CD4-positive, alpha-beta T cell treated with Interleukin-12 subunit alpha and Interleukin-12 subunit beta, for 1 hour (primary cell): ENCODE measurements around the gene SUCO.
A peak's percentile ranks its signal among the peaks of the same experiment; 100 is the strongest.
"Not testable (repeated sequence)": the region's sequence is repeated elsewhere in the genome, so short reads cannot be mapped to it uniquely, and the experiment has no call there.

Source experiments
- DNase-seq: peaks from one replicate; pipeline ENCODE4 v3.0.0-alpha.2; 2020

SUCO gene

DNA sequence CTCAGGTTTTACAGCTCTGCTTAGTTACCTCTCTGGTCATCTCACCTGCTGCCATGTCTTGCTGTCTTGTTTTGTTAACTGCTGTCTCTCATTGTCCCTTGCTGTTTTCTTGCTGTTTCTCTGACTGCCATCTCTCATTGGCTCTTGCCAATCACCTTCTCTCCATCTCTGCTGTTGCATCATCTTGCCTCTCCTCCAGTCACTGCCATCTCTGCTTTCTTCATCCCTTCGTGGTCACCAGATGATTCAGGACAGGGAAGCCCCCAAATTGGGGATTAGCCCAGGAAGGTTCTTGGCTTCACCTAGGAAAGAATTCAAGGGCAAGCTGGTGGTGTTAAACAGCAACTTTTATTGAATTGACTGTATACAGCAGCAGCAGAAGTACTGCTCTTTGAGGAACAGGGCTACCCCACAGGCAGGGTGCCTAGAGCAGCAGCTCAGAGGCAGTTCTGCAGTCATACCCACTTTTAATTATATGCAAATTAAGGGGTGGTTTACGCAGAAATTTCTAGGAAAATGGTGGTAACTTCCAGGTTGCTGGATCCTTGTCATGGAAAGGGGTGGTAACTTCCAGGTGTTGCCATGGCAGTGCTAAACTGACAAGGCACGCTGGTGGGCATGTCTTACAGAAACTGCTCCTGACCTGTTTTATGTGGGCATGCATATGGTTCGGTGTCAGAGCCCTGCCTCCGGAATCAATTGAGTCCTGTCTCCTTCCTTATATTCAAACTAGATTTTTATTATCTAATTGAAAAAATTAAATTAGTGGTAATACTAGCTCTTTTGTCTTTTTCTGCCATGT, 33.4 kb downstream of the SUCO start:
- DNase-seq = no peak

DNA sequence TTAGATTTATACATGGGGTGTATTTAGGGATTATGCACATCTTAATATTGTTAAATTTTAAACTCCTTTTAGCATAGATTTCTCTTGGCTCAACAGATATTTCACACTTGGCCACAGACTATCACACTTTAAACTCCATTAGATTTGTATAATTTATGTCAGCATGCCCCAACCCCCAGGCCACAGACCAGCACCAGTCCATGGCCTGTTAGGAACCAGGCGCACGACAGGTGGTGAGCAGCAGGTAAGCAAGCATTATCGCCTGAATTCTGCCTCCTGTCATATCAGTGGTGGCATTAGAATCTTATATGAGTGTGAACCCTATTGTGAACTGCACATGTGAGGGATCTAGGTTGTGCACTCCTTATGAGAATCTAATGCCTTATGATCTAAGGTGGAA, 34.8 kb downstream of the SUCO start:
- DNase-seq = no peak

DNA sequence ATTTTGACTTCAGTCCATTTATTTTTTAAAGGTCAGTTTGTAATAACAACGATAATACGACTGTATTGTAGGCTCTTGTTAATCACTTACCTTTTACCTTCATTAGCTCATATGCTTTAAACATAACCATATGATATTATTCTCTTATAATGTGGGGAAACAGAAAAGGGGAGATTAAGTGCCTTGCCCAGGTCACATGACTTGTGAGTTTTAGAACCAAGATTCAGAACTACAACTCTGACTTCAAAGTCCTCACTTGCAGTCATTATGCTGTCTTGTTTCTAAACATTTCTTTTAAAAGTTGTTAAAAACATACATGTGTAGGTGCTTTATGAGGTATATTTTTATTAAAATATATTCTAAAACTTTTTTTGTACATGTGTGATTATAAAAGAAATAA, 41.1 kb downstream of the SUCO start:
- DNase-seq = no peak

DNA sequence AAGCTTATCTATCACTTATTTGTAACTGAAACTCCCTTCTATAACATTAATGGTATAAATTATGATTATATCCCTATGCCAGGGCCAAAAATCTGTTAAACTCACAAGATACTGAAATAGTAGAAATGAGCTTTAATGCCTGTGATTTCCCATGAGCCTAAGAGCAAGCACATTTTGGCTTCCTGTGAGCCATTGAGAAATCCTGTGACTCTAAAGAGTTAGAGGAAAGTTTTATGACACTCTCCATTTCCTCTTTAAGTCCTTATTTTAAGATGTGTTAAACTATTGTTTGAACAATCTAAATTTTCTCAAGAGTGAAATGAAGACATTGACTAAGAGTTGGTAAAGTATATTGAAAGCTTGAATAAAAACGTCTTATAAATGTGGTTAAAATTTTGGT, 45.6 kb downstream of the SUCO start:
- no peak for DNase-seq

DNA sequence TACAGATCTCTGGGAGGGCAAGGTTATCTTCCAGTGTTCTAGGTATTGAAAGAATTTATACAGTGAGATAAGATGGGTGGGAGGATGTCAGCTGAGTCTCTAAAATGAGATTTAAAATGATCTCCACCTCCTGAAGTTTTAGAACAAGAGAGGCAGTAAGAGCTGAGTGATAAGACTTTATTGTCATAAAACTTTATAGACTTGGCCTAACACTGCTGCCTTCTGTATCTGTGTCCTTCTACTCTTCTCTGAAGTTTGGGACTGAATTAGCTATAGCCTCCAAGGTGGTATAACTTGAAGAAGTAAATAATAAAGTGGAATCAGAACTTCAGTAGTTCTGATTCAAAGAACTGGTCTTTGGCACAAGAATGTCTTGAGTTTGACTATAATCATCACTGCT, 48.3 kb downstream of the SUCO start:
- no peak for DNase-seq

DNA sequence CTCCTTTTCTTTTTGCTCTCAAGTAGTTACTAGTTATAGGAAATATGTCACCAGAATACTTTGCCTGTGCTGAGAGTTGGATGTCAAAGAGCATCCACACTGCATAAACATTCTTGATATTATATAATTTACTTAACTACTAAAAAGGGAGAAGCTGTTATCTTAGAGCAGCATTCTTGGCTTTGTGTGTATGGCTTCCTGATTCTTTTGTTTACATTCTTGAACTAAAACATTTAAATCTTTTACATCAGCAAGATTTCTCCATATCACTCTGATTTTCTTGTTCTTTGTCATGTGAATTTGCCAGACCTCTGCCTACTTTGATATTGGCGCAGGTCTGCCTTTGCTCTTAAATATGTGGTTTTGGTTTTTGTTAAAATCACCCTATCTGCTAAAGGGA, 48.8 kb downstream of the SUCO start:
- DNase-seq = no peak

DNA sequence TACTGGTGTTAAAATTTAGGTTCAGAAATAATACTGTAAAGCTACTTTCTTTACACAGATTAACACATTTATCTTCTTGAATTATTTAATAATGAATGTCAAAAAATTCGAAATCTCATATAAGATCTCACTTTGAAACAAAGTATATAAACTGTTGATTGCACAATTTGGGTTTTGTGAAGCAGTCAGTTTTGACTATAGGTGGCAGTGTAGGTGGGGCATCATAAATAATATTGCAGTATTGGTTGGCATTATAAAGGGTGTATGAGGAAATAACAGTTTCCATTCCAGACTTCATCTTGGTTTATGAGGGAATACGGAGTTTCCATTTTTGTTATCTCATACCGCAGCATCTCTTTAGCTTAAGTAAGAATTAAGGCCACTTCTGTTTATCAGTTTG, 49.9 kb downstream of the SUCO start:
- no peak for DNase-seq

DNA sequence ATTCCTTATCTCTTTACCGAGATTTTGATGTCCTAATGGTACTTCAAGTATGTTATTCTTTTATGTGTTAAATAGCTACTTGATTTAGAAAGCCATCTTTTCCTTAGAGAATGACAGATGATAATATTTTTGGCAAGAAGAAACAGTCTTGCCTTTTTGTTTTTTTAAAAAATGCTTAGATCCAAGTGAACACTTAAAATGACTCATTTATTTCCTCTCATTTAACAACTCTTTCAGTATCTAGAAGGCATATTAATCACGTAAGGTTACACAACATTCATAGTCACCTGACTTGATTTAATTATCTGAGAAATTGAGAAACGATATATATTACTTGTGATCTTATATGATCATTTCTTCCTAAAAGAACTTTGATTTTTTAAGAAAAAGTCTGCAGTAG, 52.4 kb downstream of the SUCO start:
- no peak for DNase-seq

DNA sequence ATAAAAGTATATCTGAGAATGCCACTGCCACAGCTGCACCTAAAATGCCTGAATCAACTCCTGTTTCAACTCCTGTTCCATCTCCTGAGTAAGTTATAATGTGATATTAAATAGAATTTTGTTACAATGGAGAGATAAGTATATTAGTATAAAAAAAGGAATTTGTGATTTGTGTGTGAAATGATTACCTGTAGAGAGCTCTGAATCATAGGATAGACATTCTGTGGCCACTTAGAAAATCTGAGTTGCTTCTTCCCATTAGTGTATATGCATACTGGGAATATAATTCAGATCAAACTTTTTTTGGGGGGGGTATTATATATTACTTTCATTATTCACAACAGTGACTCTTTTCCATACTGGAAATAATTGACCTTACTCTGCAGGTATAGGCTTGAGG, 52.9 kb downstream of the SUCO start:
- no peak for DNase-seq

DNA sequence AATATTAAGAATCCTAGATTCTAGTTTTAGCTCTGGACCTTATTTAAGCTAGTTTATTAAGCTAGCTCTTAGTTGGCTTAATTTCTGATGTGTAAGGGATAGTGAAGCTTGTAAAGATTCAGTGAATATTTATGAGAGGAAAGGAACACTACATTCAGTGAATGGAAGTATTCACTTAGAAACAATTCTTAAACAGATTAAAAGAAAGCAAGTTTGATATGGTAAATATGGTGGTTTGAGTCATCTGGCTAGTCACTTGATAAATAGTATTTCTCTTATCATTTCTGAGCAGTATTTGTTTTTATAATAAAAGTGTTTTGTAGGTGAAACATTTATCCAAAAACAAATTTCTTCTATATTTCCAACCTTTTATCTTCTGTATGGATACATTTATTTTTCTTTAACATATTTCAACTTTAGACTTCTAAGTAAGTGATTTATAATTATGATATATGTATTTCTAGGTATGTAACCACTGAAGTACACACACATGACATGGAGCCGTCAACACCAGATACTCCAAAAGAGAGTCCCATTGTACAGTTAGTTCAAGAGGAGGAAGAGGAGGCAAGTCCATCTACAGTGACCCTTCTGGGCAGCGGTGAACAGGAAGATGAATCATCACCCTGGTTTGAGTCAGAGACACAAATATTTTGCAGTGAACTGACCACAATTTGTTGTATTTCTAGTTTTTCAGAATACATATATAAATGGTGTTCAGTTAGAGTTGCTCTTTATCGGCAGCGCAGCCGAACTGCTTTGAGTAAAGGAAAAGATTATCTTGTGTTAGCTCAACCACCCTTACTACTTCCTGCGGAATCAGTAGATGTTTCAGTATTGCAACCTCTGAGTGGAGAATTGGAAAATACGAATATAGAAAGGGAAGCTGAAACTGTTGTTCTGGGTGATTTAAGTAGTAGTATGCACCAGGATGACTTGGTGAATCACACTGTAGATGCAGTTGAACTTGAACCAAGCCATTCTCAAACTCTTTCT, 55.6 kb downstream of the SUCO start:
- DNase-seq = no peak

DNA sequence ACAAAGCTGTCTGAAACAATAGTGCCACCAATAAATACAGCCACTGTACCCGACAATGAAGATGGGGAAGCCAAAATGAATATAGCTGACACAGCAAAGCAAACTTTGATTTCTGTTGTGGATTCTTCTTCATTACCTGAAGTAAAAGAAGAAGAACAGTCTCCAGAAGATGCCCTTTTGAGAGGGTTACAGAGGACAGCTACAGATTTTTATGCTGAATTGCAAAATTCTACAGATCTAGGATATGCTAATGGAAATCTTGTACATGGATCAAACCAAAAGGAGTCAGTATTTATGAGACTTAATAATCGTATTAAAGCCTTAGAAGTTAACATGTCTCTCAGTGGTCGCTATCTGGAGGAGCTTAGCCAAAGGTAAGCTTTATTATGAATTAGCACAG, 56.6 kb downstream of the SUCO start:
- DNase-seq = no peak

DNA sequence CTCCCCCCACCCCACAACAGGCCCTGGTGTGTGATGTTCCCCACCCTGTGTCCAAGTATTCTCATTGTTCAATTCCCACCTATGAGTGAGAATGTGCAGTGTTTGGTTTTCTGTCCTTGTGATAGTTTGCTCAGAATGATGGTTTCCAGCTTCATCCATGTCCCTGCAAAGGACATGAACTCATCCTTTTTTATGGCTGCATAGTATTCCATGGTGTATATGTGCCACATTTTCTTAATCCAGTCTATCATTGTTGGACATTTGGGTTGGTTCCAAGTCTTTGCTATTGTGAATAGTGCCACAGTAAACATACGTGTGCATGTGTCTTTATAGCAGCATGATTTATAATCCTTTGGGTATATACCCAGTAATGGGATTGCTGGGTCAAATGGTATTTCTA, 58.5 kb downstream of the SUCO start:
- not testable (repeated sequence) for DNase-seq

DNA sequence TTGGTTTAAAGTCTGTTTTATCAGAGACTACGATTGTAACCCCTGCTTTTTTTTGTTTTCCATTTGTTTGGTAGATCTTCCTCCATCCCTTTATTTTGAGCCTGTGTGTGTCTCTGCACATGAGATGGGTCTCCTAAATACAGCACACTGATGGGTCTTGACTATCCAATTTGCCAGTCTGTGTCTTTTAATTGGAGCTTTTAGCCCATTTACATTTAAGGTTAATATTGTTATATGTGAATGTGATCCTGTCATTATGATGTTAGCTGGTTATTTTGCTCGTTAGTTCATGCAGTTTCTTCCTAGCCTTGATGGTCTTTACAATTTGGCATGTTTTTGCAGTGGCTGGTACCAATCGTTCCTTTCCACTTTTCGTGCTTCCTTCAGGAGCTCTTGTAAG, 62.1 kb downstream of the SUCO start:
- not testable (repeated sequence) for DNase-seq

DNA sequence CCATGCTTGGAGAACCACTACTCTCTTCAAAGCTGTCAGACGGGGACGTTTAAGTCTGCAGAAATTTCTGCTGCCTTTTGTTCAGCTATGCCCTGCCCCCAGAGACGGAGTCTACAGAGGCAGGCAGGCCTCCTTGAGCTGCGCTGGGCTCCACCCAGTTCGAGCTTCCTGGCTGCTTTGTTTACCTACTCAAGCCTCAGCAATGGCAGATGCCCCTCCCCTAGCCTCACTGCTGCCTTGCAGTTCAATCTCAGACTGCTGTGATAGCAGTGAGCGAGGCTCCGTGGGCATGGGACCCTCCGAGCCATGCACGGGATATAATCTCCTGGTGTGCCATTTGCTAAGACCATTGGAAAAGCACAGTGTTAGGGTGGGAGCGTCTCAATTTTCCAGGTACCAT, 63.8 kb downstream of the SUCO start:
- not testable (repeated sequence) for DNase-seq

DNA sequence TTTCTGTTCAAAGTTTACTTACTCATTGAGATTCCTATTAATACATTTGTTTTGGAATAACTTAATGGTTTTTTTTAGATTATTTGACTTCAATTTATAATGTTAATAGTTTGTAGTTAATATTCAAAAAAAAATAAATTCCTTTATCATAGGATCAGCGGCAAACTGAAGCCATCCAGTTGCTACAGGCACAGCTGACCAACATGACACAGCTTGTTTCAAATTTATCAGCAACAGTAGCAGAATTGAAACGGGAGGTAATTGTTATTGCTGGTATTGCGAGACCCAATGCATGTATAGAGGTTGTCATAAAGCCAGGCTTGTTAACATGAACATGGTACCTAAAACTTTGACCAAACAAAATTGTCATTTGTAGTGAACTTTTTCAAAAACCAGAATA, 67.0 kb downstream of the SUCO start:
- no peak for DNase-seq

DNA sequence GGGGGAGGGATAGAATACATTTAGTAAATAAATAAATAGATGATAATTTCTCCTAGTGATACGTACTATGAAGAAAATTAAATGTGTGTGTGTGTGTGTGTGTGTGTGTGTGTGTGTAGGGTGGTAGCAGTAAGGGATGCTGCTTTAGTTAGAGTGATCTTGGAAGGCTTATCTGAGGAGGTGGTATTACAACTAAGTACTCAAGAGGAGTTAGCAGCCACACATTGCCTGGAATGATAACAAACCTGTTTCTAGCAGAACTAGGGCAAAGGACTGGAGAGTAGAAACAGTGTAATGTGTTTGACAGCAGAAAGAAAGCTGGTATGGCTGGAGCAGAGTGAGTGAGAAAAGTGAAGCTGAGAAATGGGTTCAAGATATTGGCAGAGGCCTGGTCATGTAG, 67.7 kb downstream of the SUCO start:
- no peak for DNase-seq

DNA sequence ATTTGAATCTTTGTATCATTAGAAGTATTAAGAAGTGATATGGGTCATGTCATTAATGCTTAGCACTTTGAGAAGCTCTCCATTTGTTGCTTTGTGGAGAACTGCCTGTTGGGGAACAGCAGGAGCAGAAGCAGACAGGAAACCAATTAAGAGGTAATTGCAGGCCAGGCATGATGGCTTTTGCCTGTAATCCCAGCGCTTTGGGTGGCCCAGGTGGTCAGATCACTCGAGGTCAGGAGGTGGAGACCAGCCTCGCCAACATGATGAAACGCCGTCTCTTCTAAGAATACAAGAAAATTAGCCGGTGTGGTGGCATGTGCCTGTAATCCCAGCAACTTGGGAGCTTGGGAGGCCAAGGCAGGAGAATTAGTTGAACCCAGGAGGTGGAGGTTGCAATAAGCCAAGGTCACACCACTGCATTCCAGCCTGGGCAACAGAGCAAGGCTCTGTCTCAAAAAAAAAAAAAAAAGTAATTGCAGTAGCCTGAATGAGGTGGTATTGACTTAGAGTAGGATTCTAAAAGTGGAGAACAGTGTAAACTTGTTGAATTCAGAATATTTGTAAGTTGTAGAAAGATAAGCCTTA, 68.2 kb downstream of the SUCO start:
- no peak for DNase-seq

DNA sequence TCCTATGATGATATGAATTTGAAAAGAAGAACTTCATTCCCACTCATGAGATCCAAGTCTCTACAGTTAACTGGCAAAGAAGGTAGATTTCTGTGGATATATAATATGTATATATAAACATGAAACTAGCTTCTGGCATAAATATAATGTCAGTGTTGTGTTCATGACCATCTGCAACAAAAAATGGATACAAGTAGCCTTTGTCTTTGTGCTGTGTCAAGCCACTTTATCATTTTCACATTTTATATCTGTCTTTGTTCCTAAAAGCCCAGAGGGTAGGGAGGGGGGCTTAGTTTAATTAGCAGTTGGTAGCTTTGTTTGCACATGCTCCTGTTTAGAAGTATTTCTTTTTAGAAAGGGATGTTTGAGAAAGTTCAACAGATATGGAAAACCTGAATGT, 69.8 kb downstream of the SUCO start:
- DNase-seq = no peak

DNA sequence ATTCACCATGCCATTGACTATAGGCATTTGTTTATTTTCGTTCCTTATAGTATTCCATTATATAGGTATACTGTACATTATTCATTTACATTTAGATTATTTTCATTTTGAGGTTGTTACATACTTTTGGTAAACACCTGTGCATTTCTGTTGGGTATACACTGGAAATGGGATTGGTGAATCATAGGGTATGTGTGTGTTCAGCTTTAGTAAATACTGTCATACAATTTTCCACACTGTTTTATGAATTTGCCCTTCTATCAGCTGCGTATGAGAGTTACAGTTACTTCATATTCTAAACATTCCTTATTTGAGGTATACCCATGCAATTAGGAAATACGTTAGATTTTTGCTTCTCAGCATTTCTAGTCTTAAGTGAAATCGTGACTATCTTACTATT, 70.9 kb downstream of the SUCO start:
- no peak for DNase-seq

DNA sequence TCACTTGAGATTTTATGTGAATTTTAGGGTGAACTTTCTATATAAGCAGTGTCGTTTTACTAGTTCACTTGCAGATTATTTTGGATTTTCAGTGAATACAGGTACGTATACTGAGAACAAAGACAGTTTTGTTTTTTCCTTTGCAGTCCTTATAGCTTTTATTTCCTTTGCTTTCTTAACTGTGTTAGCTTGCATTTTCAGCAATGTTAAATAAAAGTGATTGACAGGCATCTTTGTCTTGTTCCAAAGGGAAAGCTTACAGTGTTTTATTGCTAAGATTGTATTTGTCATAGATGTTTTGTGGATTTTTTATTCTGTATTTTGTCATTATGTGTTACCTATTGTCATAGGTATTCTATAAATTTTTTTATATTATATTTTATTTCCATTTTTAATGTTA, 72.7 kb downstream of the SUCO start:
- no peak for DNase-seq

DNA sequence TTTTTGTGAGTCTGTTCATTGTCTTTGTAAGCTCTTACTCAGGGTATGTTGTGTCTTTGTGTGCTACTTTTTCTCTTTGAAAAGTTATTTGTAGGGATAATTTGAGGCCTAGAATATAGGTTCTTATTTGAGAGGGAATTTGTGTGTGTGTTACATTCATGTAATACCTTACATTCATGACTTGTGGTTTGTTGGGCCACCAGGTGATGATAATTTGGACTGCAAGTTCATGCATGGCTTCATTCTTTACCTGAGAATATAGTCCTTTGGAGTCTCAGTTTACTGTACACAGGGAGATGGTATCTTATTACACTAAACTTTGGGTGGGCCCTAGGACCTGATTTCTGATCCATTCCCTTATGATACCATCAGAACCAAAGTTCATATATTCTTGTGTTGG, 74.2 kb downstream of the SUCO start:
- no peak for DNase-seq

DNA sequence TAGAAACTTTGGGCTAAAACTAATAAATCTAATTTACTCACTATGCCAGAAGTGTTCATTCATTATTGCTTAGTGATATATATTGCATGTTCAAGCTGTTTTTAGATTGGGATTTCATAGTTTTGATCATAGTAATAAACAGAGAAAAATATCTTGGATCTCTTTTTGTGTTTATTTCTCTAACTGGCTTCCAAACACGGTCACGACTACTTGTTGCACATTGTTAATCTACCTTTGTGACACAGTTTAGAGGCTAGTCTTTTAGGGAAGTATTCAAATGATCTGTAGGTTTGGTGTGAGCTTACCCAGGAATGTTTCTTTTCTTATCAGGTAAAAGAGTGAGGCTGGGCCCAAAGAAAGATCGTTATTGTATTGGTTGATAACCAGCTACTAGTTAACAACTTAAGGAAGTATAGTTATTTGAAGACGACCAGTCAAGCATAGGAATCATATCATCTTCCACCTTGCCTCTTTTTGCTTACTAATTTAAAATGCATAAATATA, 75.2 kb downstream of the SUCO start:
- no peak for DNase-seq

DNA sequence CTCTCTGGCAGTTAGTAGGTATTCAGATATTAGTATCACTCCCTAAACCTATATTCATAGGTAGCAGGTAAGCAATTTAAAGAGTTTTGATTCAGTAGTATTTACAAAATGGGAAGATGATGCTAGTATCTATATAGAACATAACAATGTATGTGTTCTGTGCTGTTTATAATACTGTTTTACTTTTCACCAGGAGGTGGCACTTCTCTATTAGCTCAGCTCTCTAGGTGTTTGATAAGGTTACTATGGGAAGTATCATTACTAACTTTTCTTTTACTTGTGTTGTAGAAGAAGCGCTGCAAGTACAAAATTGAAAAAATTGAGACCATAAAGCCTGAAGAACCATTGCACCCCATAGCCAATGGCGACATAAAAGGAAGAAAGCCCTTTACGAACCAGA, 76.6 kb downstream of the SUCO start:
- DNase-seq = peak; percentile 54

DNA sequence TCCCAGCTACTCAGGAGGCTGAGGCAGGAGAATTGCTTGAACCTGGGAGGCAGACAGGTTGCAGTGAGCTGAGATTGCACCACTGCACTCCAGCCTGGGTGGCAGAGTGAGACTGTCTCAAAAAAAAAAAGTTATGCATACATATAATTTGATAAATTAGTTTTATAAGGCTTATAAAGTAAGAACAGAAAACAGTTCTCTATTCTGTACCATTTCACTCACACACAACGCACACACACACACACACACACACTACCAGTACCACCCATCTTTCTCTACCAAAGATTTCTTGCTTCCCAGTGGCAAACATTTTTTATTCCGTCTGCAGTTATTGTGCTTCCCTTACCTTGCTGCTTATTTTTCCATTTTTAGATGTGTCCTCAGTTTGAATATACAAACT, 79.5 kb downstream of the SUCO start:
- no peak for DNase-seq
